HG03095 (cell line): ENCODE measurements around the gene TMEM100.
"Not testable (repeated sequence)": the region's sequence is repeated elsewhere in the genome, so short reads cannot be mapped to it uniquely, and the experiment has no call there.

ENCODE experiments used
- ATAC-seq: cut with Tn5 transposase; IDR thresholded peaks from one replicate; pipeline ENCODE4 v1.9.1; 2021; ENCODE audit warnings: moderate library complexity; ENCODE audit not compliant: unreplicated experiment

The TMEM100 gene

DNA sequence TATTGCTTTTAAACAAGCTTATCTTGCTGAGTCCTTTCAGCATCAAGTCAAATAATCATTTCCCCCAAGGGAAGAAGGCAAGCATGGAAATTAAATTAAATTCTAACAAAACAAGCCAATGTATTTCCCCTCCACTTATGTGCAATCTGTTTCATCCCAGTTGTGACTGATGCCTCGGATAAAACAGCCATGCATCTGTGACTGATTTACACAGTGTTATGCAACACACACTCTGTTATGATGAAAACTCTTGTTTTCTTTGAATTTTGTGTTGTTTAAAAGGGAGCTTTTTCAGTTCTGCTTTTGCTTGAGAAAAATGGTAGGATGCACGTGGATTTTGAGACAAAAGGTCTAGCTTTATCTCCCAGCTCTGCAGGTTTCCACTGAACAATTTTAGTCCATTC is 32.6 kb downstream of the TMEM100 start:
- ATAC-seq, result no peak

DNA sequence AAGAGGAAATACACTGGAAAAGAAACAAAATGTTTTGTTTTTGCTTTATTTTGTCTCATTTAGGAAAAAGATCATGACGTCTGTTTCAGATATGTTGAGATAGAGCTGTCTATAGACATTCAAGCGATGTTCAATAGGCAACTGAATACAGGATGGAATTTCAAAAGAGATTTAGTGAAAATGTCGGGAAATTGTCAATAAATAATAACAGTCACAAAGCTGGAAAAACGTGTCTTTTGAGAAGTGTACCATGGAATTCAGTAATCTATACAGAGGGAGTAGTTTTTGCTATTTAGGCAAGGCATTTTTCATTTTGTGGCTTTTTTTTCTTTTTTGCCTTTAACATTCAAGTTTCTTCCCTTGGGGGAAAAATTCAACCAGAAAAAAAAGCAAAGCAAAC is 33.0 kb downstream of the TMEM100 start:
- ATAC-seq, result no peak

DNA sequence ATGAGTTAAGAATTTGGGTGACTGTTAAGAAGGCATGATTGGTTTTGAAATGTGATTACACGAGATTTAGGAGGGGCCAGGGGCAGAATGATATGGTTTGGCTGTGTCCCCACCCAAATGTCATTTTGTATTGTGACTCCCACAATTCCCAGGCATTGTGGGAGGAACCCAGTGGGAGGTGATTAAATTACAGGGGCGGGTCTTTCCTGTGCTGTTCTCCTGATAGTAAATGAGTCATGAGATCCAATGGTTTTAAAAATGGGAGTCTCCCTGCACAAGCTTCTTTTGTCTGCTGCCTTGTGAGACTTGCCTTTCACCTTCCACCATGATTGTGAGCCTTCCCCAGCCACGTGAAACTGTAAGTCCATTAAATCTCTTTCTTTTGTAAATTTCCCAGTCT is 34.6 kb downstream of the TMEM100 start:
- ATAC-seq, result no peak

DNA sequence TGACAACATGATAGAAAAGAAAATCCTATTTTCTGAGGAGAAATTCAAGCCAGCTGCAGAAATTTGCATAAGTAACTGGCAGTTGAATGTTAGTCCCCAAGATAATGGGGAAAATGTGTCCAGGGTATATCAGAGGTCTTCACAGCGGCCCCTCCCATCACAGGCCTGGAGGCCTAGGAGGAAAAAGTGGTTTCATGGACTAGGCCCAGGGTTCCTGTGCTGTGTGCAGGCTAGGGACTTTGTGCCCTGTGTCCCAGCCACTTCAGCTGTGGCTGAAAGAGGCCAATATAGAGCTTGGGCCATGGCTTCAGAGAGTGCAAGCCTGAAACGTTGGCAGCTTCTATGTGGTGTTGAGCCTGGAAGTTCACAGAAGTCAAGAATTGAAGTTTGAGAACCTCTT is 35.6 kb downstream of the TMEM100 start:
- ATAC-seq, result no peak

DNA sequence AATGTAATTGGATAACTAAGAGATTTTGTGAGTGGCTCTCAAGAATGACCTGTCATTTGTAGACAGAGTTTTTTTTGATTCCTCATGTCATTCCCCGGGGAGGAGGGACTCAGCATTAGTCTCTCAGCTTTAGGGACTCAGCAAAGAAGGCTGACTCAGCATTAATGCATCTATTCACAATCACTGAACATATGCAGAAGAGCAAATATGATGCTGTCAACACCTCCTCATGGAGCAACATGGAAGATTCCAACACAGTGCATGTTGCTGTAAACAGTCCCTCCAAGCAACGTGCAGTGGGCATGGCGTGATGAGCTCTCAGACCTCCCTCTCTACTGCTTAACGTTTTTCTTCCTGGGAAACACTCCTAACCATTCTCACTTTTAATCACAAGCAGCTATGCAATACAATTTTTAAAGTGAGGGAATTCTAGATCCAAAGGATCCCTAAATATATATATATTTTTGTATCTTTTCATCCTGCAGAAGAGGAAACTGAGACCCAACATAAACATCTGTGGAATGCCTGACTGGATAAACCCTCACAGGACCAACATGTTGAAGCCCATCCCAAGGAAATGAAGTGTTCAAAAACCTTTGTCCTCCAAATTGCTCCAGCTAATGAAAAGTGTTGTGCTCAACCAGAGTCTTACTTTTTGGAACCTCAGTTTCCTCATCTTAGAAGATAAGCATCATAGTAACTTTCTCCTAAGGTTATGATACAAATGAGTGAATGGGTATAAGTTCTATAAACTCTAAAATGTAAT is 38.9 kb downstream of the TMEM100 start:
- ATAC-seq, result no peak

DNA sequence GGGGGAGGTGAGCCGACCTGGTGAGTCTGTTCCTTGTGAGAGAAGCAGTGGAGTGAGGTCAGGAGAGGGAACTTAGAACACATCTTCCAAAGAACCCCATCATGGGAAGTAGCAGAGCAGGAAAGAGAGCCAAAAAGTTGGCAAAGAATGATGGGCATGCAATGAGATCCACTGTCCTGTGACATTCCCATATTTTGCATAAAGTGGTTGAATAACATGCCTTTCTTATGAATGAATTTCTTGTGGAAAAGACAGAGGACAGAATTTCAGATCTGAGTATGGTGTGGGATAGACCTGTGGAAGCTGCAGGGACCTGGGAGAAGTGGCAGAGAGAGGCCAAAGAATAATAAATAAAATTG is 41.3 kb downstream of the TMEM100 start:
- no peak for ATAC-seq

DNA sequence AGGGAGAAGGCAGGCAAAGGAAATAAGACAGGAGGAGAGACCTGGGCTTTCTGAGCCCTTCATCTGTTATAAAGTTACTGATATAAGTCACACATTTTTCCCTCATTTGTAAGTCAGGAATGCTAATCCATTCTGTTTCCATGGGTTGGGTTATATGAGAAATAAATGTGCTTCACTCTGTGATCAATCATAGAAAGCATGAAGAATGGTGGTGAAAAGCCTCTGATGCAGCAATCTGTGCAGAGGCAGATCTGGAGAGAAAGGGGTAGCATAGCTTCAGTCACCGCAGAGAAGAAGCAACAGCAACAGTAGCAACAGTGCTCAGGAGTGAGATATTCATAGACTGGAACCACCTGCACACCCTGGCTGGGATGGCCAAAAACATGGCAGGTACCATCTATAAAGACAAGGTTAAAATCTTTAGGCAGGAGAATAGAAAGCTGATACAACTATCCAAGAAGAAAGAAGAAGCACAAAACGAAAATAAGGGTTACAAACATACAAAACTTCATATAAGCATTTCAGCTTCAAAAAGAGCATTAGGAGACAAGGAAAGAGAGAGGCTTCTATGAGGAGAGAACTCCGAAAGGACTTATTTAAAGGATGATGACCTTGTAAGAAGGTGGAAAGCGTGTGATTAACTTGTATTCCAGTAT is 41.9 kb downstream of the TMEM100 start:
- ATAC-seq, result no peak

DNA sequence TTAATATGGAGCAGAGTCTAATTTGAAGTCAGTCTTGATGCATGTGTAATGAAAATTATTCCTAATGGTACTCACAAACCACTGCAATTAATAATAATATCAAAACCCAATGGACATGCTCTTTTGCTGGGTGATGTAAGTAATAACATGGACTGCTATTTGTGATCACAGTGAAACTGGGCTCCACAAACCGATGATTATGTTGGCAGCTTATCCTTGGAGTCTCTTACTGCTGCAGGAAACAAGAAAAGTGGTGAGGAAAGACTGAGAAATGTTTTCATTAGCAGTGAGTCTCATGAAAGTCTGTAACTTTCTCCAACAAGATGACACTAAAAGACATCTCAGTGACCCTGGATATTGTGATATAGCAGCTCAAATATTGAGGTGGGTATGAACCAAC is 45.2 kb downstream of the TMEM100 start:
- ATAC-seq, result no peak

DNA sequence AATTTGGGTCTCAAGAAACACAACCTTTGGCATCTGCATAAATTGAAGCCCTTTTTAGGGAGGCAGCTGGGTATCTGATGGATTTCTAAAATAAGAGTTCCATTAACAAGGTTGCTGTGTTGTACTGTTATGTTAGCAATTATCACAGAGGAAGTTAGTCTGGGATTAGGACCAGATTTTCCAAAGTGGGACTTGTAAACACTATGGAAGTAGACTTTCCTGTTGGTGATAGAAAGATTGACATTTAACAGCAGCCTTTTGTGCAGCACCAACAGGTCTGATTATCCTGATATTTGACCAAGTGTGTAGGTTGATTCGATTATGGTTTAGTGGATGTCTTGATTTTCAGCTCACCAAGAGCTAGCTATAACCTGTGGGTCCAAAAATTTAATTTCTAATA is 46.4 kb downstream of the TMEM100 start:
- ATAC-seq, result no peak

DNA sequence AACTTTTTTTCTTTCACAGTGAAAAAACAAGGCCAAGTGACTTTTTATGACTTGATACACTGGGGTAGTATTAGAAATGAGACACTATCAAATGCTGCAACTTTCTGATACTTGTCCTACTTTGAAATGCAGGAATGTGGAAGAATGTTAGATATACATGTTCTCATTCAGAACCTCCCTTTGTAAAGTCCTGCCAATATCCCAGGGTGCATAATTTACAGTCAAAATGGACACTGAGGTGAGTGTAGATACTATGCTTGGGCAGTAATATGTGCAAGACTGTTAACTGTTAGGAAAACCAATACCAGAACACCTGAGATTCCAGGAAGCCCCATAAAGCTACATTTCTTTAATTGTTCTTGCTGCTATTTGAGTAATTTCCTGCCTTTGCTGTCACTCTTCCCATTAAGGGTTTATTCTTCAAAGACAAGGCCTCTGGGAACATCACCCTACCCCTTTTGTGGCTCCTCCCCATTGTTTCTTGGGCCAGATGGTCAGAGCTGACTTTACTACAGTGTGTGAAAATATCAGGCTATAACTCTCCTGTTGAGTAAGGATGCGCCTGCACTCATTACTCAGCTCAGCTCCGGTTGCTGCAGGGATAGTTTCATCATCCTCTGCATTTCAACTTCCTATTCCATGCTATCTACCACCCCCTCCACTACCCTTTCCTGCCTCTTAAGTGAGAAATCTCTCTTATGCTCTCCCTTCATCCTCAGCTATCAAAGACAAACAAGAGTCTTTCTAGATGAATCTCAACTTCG is 48.7 kb downstream of the TMEM100 start:
- no peak for ATAC-seq

DNA sequence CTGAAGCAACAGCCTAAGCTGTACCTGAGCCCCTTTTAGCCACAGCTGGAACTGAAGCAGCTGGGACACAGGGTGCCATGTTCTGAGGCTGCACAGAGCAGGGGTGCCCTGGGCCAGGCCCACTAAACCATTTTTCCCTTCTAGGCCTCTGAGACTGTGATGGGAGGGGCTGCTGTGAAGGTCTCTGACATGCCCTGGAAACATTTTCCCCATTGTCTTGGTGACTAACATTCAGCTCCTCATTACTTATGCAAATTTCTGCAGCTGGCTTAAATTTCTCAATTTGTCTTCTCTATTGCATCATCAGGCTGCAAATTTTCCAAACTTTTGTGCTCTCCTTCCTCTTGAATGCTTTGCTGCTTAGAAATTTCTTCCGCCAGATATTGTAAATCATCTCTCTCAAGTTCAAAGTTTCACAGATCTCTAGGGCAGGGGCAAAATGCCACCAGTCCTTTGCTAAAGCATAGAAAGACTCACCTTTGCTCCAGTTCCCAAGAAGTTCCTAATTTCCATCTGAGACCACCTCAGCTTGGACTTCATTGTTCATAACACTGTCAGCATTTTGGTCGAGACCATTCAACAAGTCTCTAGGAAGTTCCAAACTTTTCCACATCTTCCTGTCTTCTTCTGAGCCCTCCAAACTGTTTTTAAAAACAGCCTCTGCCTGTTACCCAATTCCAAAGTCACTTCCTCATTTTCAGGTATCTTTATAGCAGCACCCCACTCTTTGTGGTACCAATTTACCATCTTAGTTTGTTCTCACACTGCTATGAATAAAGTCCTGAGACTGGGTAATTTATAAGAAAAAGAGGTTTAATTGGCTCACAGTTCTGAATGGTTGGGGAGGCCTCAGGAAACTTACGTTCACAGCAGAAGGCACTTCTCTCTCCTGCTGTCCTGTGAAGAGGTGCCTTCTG is 49.8 kb downstream of the TMEM100 start:
- no peak for ATAC-seq

DNA sequence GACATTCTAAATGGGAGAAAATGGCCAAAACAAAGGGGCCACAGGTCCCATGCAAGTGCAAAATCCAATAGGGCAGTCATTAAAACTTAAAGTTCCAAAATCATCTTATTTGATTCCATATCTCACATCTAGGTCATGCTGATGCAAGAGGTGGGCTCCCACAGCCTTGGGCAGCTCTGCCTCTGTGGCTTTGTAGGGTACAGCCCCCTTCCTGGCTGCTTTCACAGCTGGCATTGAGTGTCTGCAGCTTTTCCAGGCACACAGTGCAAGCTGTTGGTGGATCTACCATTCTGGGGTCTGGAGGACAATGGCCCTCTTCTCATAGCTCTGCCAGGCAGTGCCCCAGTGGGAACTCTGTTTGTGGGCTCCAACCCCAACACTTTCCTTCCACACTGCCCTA is 50.7 kb downstream of the TMEM100 start:
- ATAC-seq, result not testable (repeated sequence)
